Cardiac fibroblast (primary cell): ENCODE measurements around the gene VGLL1.

ENCODE experiments used
- DNase-seq, 2 donors: peaks; one replicate each; pipeline versions ENCODE4 v3.0.0 to v3.0.0-alpha.2; 2010; ENCODE audit warnings: low read depth in 2 of 2
- H3K4me3 ChIP-seq, 2 donors: replicated peaks in 1 of 2; 1 replicate in 1 of 2; 2 replicates in 1 of 2; pipeline ENCODE4 v1.5.1; 2011; ENCODE audit warnings: low read depth in 2 of 2, low read length in 2 of 2, mild to moderate bottlenecking in 2 of 2, moderate library complexity in 1 of 2
- CTCF ChIP-seq: IDR thresholded peaks from one replicate; pipeline ENCODE4 v1.5.1; 2011; ENCODE audit warnings: low read depth, mild to moderate bottlenecking, low read length, inconsistent platforms

VGLL1 gene

GRCh38 chrX:136531951-136532350 is at the start of gene VGLL1:
VGLL1 (plus strand) TSS chrX:136532215; CDS start chrX:136536021, 3,806 bp downstream.
- DNase-seq, result no peak
- no peak within 1 kb of the TSS for H3K4me3 ChIP-seq
- no peak for TF ChIP-seq CTCF

GRCh38 chrX:136487647-136488046 is 44.4 kb upstream of the VGLL1 start, which contains the start of gene BRS3:
BRS3 (plus strand) TSS chrX:136487947; CDS start chrX:136488115, 168 bp downstream.
- DNase-seq, result no peak
- TF ChIP-seq CTCF, result no peak
- H3K4me3 ChIP-seq, result no peak within 1 kb of the TSS

- DNase-seq, result no peak
- no peak for TF ChIP-seq CTCF
- H3K4me3 ChIP-seq, result no peak overlapping the region
Observed at GRCh38 chrX:136488706-136489105, 43.3 kb upstream of the VGLL1 start.

- no peak overlapping the region for H3K4me3 ChIP-seq
- no peak for DNase-seq
- no peak for TF ChIP-seq CTCF
Observed at GRCh38 chrX:136491832-136492231, 40.2 kb upstream of the VGLL1 start.

- no peak for DNase-seq
- no peak for TF ChIP-seq CTCF
- no peak overlapping the region for H3K4me3 ChIP-seq
Observed at GRCh38 chrX:136493011-136493410, 39.0 kb upstream of the VGLL1 start.

GRCh38 chrX:136495043-136495442 is 37.0 kb upstream of the VGLL1 start:
- no peak for TF ChIP-seq CTCF
- no peak for DNase-seq
- no peak overlapping the region for H3K4me3 ChIP-seq

GRCh38 chrX:136496186-136496763 is 35.7 kb upstream of the VGLL1 start:
- H3K4me3 ChIP-seq, result peak overlapping the region; percentile 51 to 73
- no peak for TF ChIP-seq CTCF
- no peak for DNase-seq
